Pulmonary artery endothelial cell (primary cell): ENCODE results near the gene C11orf87. TPM values are rescaled to one million over a fixed set of nuclear protein-coding genes. Genes with fewer than 3 reads are reported as not detected.

Experiments used
- DNase-seq: peaks from one replicate; pipeline ENCODE4 v3.0.0-alpha.2; 2011; ENCODE audit warnings: low read depth, low spot score
- total RNA-seq: library from RNA; depleted of rRNA; stranded (reverse); fragments of >200 nt; gene quantifications from 2 replicates; pipeline ENCODE4 v1.2.3, GENCODE V29; 2014

The C11orf87 gene
- total RNA-seq, 1 donor from 2014 or later, result not detected

GRCh38 chr11:109439684-109440083 is 17.7 kb downstream of the C11orf87 start:
- no peak for DNase-seq

- DNase-seq, result no peak
These were observed 21.1 kb downstream of the C11orf87 start for GRCh38 chr11:109443052-109443451.

- no peak for DNase-seq
These were observed 32.9 kb downstream of the C11orf87 start for GRCh38 chr11:109454857-109455256.
